Smooth muscle cell (in vitro differentiated cells): ENCODE data around the gene KIAA0040. TPM values are rescaled to one million over a fixed set of nuclear protein-coding genes. Genes with fewer than 3 reads are reported as not detected.

Experiments
- DNase-seq: peaks from one replicate; lab custom pipeline; 2025; ENCODE audit not compliant: unreplicated experiment; lab: John Stamatoyannopoulos, UW
- H2AFZ ChIP-seq: fragments of 200-600 bp; sonication (generic); 2 replicates; pipeline ENCODE4 v1.6.0; 2016; ENCODE audit warnings: antibody characterized with exemption, low read depth, mild to moderate bottlenecking
- H3F3A ChIP-seq: fragments of 200-600 bp; sonication (generic); 2 replicates; pipeline ENCODE4 v1.6.0; 2017; ENCODE audit warnings: antibody characterized with exemption, low read depth
- H3K27ac ChIP-seq: fragments of 200-600 bp; sonication (generic); 2 replicates; pipeline ENCODE4 v1.5.1; 2016; ENCODE audit warnings: low read depth, mild to moderate bottlenecking
- H3K27me3 ChIP-seq: fragments of 200-600 bp; sonication (generic); 2 replicates; pipeline ENCODE4 v1.6.1; 2016; ENCODE audit warnings: low read depth, mild to moderate bottlenecking
- H3K36me3 ChIP-seq: fragments of 200-600 bp; sonication (generic); 2 replicates; pipeline ENCODE4 v1.5.1; 2016; ENCODE audit warnings: low read depth
- H3K4me1 ChIP-seq: fragments of 200-600 bp; sonication (generic); 2 replicates; pipeline ENCODE4 v1.5.1; 2016; ENCODE audit warnings: low read depth
- H3K4me2 ChIP-seq: fragments of 200-600 bp; sonication (generic); 2 replicates; pipeline ENCODE4 v1.6.0; 2016; ENCODE audit warnings: mild to moderate bottlenecking
- H3K4me3 ChIP-seq: fragments of 200-600 bp; sonication (generic); 2 replicates; pipeline ENCODE4 v1.5.1; 2016; ENCODE audit warnings: mild to moderate bottlenecking
- H3K79me2 ChIP-seq: fragments of 200-600 bp; sonication (generic); 2 replicates; pipeline ENCODE4 v1.6.0; 2016; ENCODE audit warnings: low read depth, mild to moderate bottlenecking
- H3K9ac ChIP-seq: fragments of 200-600 bp; sonication (generic); 2 replicates; pipeline ENCODE4 v1.6.0; 2016; ENCODE audit warnings: low read depth
- H3K9me3 ChIP-seq: fragments of 200-600 bp; sonication (generic); replicated peaks from 2 replicates; pipeline ENCODE4 v1.5.1; 2016; ENCODE audit warnings: low read depth
- H4K20me1 ChIP-seq: fragments of 200-600 bp; sonication (generic); 2 replicates; pipeline ENCODE4 v1.6.0; 2016; ENCODE audit warnings: low read depth
- CTCF ChIP-seq: fragments of 200-600 bp; sonication (generic); IDR thresholded peaks from 2 replicates; pipeline ENCODE4 v1.5.1; 2017; ENCODE audit warnings: borderline replicate concordance, mild to moderate bottlenecking, antibody characterized with exemption; ENCODE audit not compliant: insufficient read depth, poor library complexity, severe bottlenecking
- whole genome bisulfite sequencing: methylation state at CpG from one replicate; pipeline ENCODE4 v1.1.7; 2016; ENCODE audit warnings: low lambda C conversion rate; 5-methylcytosine and 5-hydroxymethylcytosine counted together
- polyA plus RNA-seq: library from polyadenylated mRNA; unstranded; fragments of >200 nt; fragmentation: Nextera tagmentation; extraction: Ambion mirVana; gene quantifications from 2 replicates; pipeline ENCODE4 v1.2.1, GENCODE V29; 2016
- total RNA-seq: library from RNA; depleted of rRNA; stranded (reverse); fragments of >200 nt; gene quantifications from 2 replicates; pipeline ENCODE4 v1.2.3, GENCODE V29; 2014

KIAA0040 gene
- total and polyA plus RNA-seq, 2 experiments from 2014 or later, result 3.8 to 8.9 TPM

- H4K20me1 ChIP-seq, result no peaks in the 10 kb centered on the region
- no peak overlapping the region for H3K4me2 ChIP-seq
- no peaks in the 10 kb centered on the region for H3K9me3 ChIP-seq
- no peak for DNase-seq
- H3K27ac ChIP-seq, result no peak overlapping the region
- H3K9ac ChIP-seq, result no peak overlapping the region
- peaks cover 32% of the 10 kb centered on the region for H3K27me3 ChIP-seq
- TF ChIP-seq CTCF, result no peak
- 79% methylated on average over 9 of the region's 9 CpGs for WGBS
- no peak overlapping the region for H3K4me3 ChIP-seq
- no peaks in the 10 kb centered on the region for H3K36me3 ChIP-seq
- H3K79me2 ChIP-seq, result no peaks in the 10 kb centered on the region
- H2AFZ ChIP-seq, result no peak overlapping the region
- no peaks in the 10 kb centered on the region for H3K4me1 ChIP-seq
- no peaks in the 10 kb centered on the region for H3F3A ChIP-seq
Observed at GRCh38 chr1:175150596-175151319, 41.8 kb downstream of the KIAA0040 start.

GRCh38 chr1:175148068-175148467 lies 44.5 kb downstream of the KIAA0040 start:
- Histone ChIP-seq H3K9ac (no peak overlapping the region), H3K27me3 (peaks cover 29% of the 10 kb centered on the region), H3K27ac (no peak overlapping the region), H2AFZ (no peak overlapping the region), H4K20me1 (no peaks in the 10 kb centered on the region), H3K4me1 (no peaks in the 10 kb centered on the region), H3F3A (no peaks in the 10 kb centered on the region), H3K4me2 (no peak overlapping the region), H3K36me3 (no peaks in the 10 kb centered on the region), H3K4me3 (no peak overlapping the region), H3K9me3 (no peaks in the 10 kb centered on the region), H3K79me2 (no peaks in the 10 kb centered on the region)
- WGBS, result 87% methylated on average over 7 of the region's 7 CpGs
- TF ChIP-seq CTCF, result no peak
- no peak for DNase-seq

- Histone ChIP-seq H3K27ac (no peak overlapping the region), H3K9me3 (no peaks in the 10 kb centered on the region), H3K36me3 (no peaks in the 10 kb centered on the region), H3K9ac (no peak overlapping the region), H3K27me3 (peaks cover 24% of the 10 kb centered on the region), H3K4me1 (no peaks in the 10 kb centered on the region), H3K4me3 (no peak overlapping the region), H3K4me2 (no peak overlapping the region), H3F3A (no peaks in the 10 kb centered on the region), H3K79me2 (no peaks in the 10 kb centered on the region), H2AFZ (no peak overlapping the region), H4K20me1 (no peaks in the 10 kb centered on the region)
- 94% methylated on average over 5 of the region's 5 CpGs for WGBS
- TF ChIP-seq CTCF, result no peak
- no peak for DNase-seq
Observed at GRCh38 chr1:175147569-175147968, 45.0 kb downstream of the KIAA0040 start.
